Spinal cord (tissue), 10 donors: ENCODE results near the gene PNKP. TPM values are rescaled to one million over a fixed set of nuclear protein-coding genes. Genes with fewer than 3 reads are reported as not detected.
A peak's percentile ranks its signal among the peaks of the same experiment; 100 is the strongest.

Experiments
- DNase-seq, 6 donors: peaks; one replicate each; pipeline versions ENCODE4 v3.0.0 to v3.0.0-alpha.2; 2013 to 2015; ENCODE audit warnings: low spot score in 6 of 6, low read depth in 4 of 6
- H3K27ac ChIP-seq: one replicate; pipeline ENCODE4 v1.5.1; 2013; ENCODE audit warnings: low read depth, low read length, control low read depth
- H3K27me3 ChIP-seq: one replicate; pipeline ENCODE4 v1.6.1; 2013; ENCODE audit warnings: low read length; ENCODE audit not compliant: control insufficient read depth, insufficient read depth
- H3K36me3 ChIP-seq: one replicate; pipeline ENCODE4 v1.6.1; 2013; ENCODE audit warnings: low read length; ENCODE audit not compliant: control insufficient read depth, insufficient read depth
- H3K4me1 ChIP-seq: one replicate; pipeline ENCODE4 v1.6.1; 2013; ENCODE audit warnings: low read length; ENCODE audit not compliant: control insufficient read depth, insufficient read depth
- H3K4me3 ChIP-seq: one replicate; pipeline ENCODE4 v1.5.1; 2013; ENCODE audit warnings: low read depth, low read length, control low read depth
- H3K9me3 ChIP-seq: one replicate; pipeline ENCODE4 v1.6.1; 2013; ENCODE audit warnings: low read length; ENCODE audit not compliant: control insufficient read depth, insufficient read depth
- WGBS: methylation state at CpG from one replicate; pipeline ENCODE4 v1.1.5; 2013; ENCODE audit warnings: missing lambda C conversion rate; ENCODE audit not compliant: insufficient coverage; 5-methylcytosine and 5-hydroxymethylcytosine counted together
- polyA plus RNA-seq, 2 donors: library from polyadenylated mRNA; unstranded; fragments of 120-200 nt; gene quantifications; one replicate each; pipeline ENCODE4 v1.2.1, GENCODE V29; 2013; ENCODE audit not compliant: insufficient read length in 2 of 2
- total RNA-seq, 2 donors: library from RNA; depleted of rRNA in 1 of 2; stranded (reverse); fragments of 120-200 nt in 1 of 2; fragments of >200 nt in 1 of 2; gene quantifications; one replicate each; pipeline versions ENCODE4 v1.2.3 to v1.2.4, GENCODE V29; 2013 to 2014
- donor health status: healthy.

PNKP gene
- total and polyA plus RNA-seq, 4 donors = 22.2 to 87.1 (median 50.3) TPM

DNA sequence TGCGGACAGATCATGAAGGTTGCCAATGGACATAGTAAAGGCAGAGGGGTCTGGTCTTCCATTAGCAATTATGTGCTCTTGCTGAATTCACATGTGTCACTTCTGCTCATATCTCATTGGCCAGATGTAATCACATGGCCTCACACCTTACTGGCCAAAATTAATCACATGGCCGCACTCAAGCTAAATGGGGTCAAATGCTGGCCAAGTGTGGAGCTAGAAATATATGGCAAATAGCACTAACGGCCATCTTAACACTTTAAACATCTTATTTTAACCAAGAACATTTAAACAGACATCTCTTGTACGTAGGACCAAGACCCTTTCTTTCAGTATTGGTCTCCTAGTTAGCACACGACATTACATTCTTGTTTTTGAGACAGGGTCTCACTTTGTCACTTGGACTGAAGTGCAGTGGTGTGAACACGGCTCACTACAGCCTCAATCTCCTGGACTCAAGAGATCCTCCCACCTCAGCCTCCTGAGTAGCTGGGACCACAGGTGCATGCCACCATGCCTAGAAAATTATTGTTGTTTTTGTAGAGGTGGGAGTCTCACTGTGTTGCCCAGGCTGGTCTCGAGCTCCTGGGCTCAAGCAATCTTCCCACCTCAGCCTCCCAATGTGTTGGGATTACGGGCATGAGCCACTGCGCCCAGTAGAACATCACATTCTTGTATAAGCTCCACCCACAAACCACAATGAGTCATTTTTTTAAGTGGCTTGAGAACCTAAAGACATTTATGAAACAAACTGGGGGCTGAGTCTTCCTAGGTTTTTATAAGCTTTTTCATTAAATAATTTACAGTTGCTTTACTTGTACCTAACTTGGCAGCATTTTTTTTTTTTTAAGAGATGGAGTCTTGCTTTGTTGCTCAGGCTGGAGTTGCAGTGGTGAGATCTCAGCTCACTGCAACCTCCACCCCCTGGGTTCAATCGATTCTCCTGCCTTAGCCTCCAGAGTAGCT lies 19.4 kb downstream of the PNKP start:
- Histone ChIP-seq H3K36me3 (peaks cover 9% of the 10 kb centered on the region), H3K9me3 (no peaks in the 10 kb centered on the region), H3K4me3 (no peak overlapping the region), H3K27me3 (no peaks in the 10 kb centered on the region), H3K27ac (no peak overlapping the region), H3K4me1 (peaks cover 13% of the 10 kb centered on the region)
- DNase-seq = no peak
- 100% methylated on average over 4 of the region's 10 CpGs for WGBS

DNA sequence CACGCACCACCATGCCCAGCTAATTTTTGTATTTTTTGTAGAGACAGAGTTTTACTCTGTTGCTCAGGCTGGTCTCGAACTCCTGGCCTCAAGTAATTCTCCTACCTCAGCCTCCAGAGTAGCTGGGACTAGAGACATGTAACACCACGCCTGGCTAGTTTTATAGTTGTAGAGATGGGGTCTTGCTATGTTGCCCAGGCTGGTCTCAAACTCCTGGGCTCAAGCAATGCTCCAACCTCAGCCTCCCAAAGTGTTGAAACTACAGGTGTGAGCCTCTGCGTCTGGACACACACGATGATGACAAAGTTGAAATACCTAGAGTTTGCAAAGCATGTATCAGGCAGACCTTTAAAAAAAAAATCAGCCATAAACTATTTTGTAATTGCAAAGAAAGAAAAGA lies 21.0 kb downstream of the PNKP start:
- no peak for DNase-seq
- H3K4me1 ChIP-seq = no peaks in the 10 kb centered on the region
- H3K27me3 ChIP-seq = no peaks in the 10 kb centered on the region
- H3K36me3 ChIP-seq = peaks cover 14% of the 10 kb centered on the region
- H3K9me3 ChIP-seq = no peaks in the 10 kb centered on the region
- H3K27ac ChIP-seq = no peak overlapping the region
- H3K4me3 ChIP-seq = no peak overlapping the region
- no CpG with 5 or more reads among the region's 5 CpGs for WGBS

DNA sequence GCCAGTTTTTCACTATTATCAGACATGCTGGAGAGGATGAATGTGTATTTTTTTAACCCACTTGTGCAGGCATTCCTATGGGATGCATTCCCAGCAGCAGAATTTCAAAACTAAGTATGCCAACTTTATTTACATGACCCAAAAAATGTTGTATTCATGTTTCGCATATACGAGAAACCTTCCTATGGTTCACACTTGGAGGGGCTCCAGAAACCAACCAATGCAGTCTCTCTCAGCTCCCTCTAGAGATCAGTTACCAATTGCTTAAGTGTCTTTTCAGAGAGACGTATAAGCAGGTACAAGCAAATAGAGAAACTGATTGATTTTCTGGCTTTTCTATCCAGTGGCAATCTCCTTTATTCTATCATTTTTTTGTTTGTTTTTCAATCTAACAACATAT lies 22.0 kb downstream of the PNKP start:
- peak in 2 of 6 donors; percentile 45 to 52 for DNase-seq
- WGBS = no CpG with 5 or more reads among the region's 3 CpGs
- no peak overlapping the region for H3K4me3 ChIP-seq
- H3K27me3 ChIP-seq = no peaks in the 10 kb centered on the region
- no peaks in the 10 kb centered on the region for H3K9me3 ChIP-seq
- no peak overlapping the region for H3K27ac ChIP-seq
- H3K4me1 ChIP-seq = no peaks in the 10 kb centered on the region
- peaks cover 21% of the 10 kb centered on the region for H3K36me3 ChIP-seq

DNA sequence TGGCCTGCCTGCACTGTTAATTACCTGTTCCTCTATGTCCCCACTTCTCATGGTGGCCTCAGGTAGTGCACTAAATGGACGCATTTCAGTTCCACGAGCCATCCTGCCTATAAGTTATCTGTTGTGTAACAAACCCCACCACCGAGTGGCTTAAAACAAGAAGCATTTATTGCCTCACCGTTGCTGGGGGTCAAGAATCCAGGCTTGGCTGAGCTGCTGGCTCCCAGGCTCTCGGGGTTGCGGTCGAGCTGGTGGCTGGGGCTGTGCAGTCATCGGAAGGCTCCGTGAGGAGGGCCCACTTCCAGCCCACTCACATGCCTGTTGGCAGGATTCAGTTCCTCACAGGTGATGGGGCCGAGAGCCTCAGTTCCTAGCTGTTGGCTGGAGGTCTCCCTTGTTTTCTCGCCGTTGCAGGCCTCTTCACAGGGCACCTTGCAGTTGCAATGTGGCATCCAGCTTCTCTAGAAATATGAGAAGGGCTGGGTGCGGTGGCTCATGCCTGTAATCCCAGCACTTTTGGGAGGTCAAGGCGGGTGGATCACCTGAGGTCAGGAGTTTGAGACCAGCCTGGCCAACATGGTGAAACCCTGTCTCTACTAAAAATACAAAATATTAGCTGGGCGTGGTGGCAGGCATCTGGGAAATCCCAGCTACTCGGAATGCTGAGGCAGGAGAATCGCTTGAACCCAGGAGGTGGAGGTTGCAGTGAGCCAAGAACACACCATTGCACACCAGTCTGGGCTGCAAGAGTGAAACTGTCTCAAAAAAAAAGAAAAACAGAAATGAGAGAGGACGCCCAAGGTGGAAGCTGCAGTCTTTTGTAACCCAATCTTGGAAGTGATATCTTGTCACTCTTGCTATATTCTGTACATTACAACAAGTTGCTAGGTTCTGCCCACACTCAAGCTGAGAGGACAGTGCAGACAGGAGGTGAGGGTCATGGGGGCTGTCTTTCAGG lies 23.0 kb downstream of the PNKP start:
- Histone ChIP-seq H3K9me3 (no peaks in the 10 kb centered on the region), H3K27me3 (no peaks in the 10 kb centered on the region), H3K4me3 (no peak overlapping the region), H3K4me1 (no peaks in the 10 kb centered on the region), H3K27ac (no peak overlapping the region), H3K36me3 (peaks cover 24% of the 10 kb centered on the region)
- no peak for DNase-seq
- 84% methylated on average over 15 of the region's 18 CpGs for WGBS

DNA sequence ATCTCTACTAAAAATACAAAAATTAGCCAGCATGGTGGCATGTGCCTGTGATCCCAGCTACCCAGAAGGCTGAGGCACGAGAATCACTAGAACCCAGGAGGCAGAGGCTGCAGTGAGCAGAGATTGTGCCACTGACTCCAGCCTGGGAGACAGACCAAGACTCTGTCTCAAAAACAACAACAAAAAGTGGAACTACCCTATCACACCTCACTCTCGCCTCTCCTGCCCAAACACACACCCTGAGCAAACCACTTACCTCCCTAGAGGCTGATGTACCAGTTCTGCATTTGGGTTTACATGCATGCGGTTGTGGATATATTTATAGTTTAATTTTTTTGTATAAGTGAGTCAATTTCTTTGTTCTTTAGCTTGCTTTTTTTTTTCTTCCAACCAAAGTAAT lies 24.1 kb downstream of the PNKP start:
- H3K27me3 ChIP-seq = no peaks in the 10 kb centered on the region
- H3K4me3 ChIP-seq = no peak overlapping the region
- no peaks in the 10 kb centered on the region for H3K4me1 ChIP-seq
- no peak for DNase-seq
- H3K9me3 ChIP-seq = no peaks in the 10 kb centered on the region
- H3K27ac ChIP-seq = no peak overlapping the region
- peaks cover 32% of the 10 kb centered on the region for H3K36me3 ChIP-seq
- 83% methylated on average over 1 of the region's 3 CpGs for WGBS

DNA sequence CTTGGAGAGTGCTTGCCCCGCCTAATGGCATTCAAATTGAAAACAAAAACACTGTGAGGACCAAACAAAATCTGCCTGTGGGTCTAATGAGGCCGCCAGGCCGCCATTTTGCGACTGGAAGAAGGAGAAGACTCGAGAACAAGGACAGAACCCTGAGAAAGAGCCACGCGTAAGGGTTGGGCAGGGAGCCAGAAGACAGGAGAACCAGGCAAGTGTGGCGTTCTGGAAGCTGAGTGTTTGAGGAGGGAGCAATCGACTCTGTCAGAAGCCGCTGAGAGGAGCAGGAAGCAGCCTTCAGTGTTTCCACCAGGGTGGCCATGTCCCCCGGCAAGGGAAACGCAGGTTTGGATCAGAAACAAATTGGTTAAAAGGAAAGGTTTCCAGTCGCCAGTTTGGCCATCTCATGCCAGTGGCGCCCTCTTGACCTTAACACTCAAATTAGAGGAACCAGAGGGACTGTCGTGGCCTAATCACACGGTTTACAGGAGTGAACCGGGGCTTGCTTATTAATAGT lies 26.6 kb downstream of the PNKP start:
- H3K27ac ChIP-seq = no peak overlapping the region
- DNase-seq = no peak
- H3K4me1 ChIP-seq = no peaks in the 10 kb centered on the region
- H3K4me3 ChIP-seq = no peak overlapping the region
- H3K27me3 ChIP-seq = no peaks in the 10 kb centered on the region
- H3K9me3 ChIP-seq = no peaks in the 10 kb centered on the region
- H3K36me3 ChIP-seq = peaks cover 57% of the 10 kb centered on the region
- WGBS = 86% methylated on average over 12 of the region's 17 CpGs

DNA sequence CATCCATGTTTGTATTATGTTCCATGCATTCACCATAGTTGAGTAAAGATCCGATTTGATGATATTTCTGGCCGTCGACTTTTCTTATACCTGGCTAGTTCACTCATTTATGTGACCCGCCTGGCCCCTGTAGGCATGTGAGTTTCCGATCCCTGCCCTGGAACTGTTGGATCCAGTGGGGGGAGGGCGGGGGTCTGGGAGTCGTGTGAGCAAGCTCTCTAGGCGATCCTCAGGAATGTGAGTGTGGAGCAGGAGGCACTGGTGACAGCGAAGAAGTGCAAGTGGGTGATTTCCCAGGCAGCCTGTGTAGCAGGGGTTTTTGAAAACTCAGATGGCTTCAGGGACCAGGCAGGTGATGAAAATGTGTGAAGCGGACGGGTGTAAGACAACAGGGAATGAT lies 27.1 kb downstream of the PNKP start:
- Histone ChIP-seq H3K9me3 (no peaks in the 10 kb centered on the region), H3K4me3 (no peak overlapping the region), H3K27me3 (no peaks in the 10 kb centered on the region), H3K4me1 (no peaks in the 10 kb centered on the region), H3K27ac (no peak overlapping the region), H3K36me3 (peaks cover 61% of the 10 kb centered on the region)
- 86% methylated on average over 11 of the region's 11 CpGs for WGBS
- no peak for DNase-seq

DNA sequence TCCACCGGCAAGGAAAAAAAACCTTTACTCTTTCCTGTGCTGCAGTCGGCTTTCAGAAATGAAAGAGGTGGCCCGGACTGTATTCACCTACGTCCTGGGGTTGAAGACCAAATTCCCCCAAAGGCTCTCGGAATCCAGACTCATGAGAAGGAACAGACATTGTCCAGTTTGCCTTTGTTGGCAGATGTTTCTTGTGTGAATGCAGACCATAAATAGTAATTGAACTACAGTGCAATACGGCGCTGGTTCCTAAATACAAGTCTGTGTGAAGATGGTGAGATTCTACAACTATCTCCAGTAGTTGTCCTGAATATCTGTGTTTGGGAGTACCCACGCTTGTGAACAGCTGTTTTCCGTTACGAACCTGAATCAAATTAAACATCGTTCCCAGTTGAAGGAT lies 27.7 kb downstream of the PNKP start:
- H3K27ac ChIP-seq = no peak overlapping the region

DNA sequence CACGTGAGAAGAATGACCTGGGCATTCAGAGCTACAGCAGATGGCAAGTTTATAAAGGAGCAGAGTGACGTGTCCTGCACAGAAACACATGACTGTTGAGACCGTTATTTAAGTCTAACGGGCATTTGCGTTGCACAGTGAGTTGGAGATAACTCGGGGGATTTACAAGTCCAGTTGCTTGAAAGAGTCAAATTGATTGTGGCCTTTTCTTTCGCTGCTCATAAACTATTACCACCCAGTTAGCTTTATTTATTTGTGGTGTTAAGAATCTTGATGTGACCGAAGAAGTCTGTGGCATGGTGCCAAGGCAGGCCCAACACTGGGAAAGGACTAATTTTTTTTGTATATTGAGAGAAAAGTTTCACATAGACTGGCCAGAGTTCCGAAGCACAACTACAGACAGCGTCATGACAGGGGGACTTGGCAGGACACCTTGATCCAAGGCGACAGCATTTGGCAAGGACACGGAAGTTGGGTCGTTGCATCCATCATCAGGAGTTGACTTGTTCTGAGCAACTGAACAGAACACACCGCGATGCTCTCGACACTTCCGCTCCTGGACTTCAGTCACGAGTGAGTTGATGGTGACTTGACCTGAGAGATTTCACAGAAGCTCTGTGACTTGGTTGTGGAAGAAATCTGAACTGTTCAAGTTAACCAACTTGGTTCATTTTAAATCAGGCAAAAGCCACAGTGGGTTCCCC lies 28.3 kb downstream of the PNKP start:
- Histone ChIP-seq H3K9me3 (no peaks in the 10 kb centered on the region), H3K36me3 (peaks cover 71% of the 10 kb centered on the region), H3K27ac (no peak overlapping the region), H3K27me3 (no peaks in the 10 kb centered on the region), H3K4me3 (no peak overlapping the region), H3K4me1 (no peaks in the 10 kb centered on the region)
- no peak for DNase-seq
- 76% methylated on average over 13 of the region's 18 CpGs for WGBS

More for the DNA sequence above, 27.7 kb downstream of the PNKP start:
- DNase-seq = no peak
- WGBS = 95% methylated on average over 11 of the region's 11 CpGs
- no peaks in the 10 kb centered on the region for H3K4me1 ChIP-seq
- no peaks in the 10 kb centered on the region for H3K27me3 ChIP-seq
- H3K4me3 ChIP-seq = no peak overlapping the region
- H3K9me3 ChIP-seq = no peaks in the 10 kb centered on the region
- H3K36me3 ChIP-seq = peaks cover 67% of the 10 kb centered on the region
